Spinal cord (tissue), 10 donors: ENCODE measurements around the gene ZBTB46. TPM values are rescaled to one million over a fixed set of nuclear protein-coding genes. Genes with fewer than 3 reads are reported as not detected.

Source experiments
- DNase-seq, 6 donors: peaks; one replicate each; pipeline versions ENCODE4 v3.0.0 to v3.0.0-alpha.2; 2013 to 2015; ENCODE audit warnings: low spot score in 6 of 6, low read depth in 4 of 6
- H3K27ac ChIP-seq: one replicate; pipeline ENCODE4 v1.5.1; 2013; ENCODE audit warnings: low read depth, low read length, control low read depth
- H3K27me3 ChIP-seq: one replicate; pipeline ENCODE4 v1.6.1; 2013; ENCODE audit warnings: low read length; ENCODE audit not compliant: control insufficient read depth, insufficient read depth
- H3K36me3 ChIP-seq: one replicate; pipeline ENCODE4 v1.6.1; 2013; ENCODE audit warnings: low read length; ENCODE audit not compliant: control insufficient read depth, insufficient read depth
- H3K4me1 ChIP-seq: one replicate; pipeline ENCODE4 v1.6.1; 2013; ENCODE audit warnings: low read length; ENCODE audit not compliant: control insufficient read depth, insufficient read depth
- H3K4me3 ChIP-seq: one replicate; pipeline ENCODE4 v1.5.1; 2013; ENCODE audit warnings: low read depth, low read length, control low read depth
- H3K9me3 ChIP-seq: one replicate; pipeline ENCODE4 v1.6.1; 2013; ENCODE audit warnings: low read length; ENCODE audit not compliant: control insufficient read depth, insufficient read depth
- WGBS: methylation state at CpG from one replicate; pipeline ENCODE4 v1.1.5; 2013; ENCODE audit warnings: missing lambda C conversion rate; ENCODE audit not compliant: insufficient coverage; 5-methylcytosine and 5-hydroxymethylcytosine counted together
- polyA plus RNA-seq, 2 donors: library from polyadenylated mRNA; unstranded; fragments of 120-200 nt; gene quantifications; one replicate each; pipeline ENCODE4 v1.2.1, GENCODE V29; 2013; ENCODE audit not compliant: insufficient read length in 2 of 2
- total RNA-seq, 2 donors: library from RNA; depleted of rRNA in 1 of 2; stranded (reverse); fragments of 120-200 nt in 1 of 2; fragments of >200 nt in 1 of 2; gene quantifications; one replicate each; pipeline versions ENCODE4 v1.2.3 to v1.2.4, GENCODE V29; 2013 to 2014
- donor health status: healthy.

Gene ZBTB46
- total and polyA plus RNA-seq, 4 donors = 8.3 to 13.4 (median 11.3) TPM

GRCh38 chr20:63821811-63822210 is 9.3 kb downstream of the ZBTB46 start:
- no peak overlapping the region for H3K27ac ChIP-seq
- 84% methylated on average over 8 of the region's 8 CpGs for WGBS

GRCh38 chr20:63819224-63819921 is 11.7 kb downstream of the ZBTB46 start:
- H3K4me1 ChIP-seq = peaks cover 16% of the 10 kb centered on the region
- H3K9me3 ChIP-seq = no peaks in the 10 kb centered on the region
- no peak for DNase-seq
- 56% methylated on average over 24 of the region's 24 CpGs for WGBS
- H3K36me3 ChIP-seq = peaks cover 12% of the 10 kb centered on the region
- H3K4me3 ChIP-seq = no peak overlapping the region
- H3K27ac ChIP-seq = no peak overlapping the region
- no peaks in the 10 kb centered on the region for H3K27me3 ChIP-seq

More at GRCh38 chr20:63821811-63822210, 9.3 kb downstream of the ZBTB46 start:
- Histone ChIP-seq H3K27me3 (no peaks in the 10 kb centered on the region), H3K36me3 (peaks cover 6% of the 10 kb centered on the region), H3K9me3 (no peaks in the 10 kb centered on the region), H3K4me1 (peaks cover 6% of the 10 kb centered on the region), H3K4me3 (no peak overlapping the region)
- peak in 1 of 6 donors; percentile 0 for DNase-seq

- Histone ChIP-seq H3K36me3 (peaks cover 14% of the 10 kb centered on the region), H3K9me3 (no peaks in the 10 kb centered on the region), H3K27ac (no peak overlapping the region), H3K27me3 (no peaks in the 10 kb centered on the region), H3K4me1 (peaks cover 11% of the 10 kb centered on the region), H3K4me3 (no peak overlapping the region)
- 94% methylated on average over 8 of the region's 14 CpGs for WGBS
- DNase-seq = peak in 1 of 6 donors; percentile 2
Measured at GRCh38 chr20:63815615-63816253, 15.3 kb downstream of the ZBTB46 start.

DNA sequence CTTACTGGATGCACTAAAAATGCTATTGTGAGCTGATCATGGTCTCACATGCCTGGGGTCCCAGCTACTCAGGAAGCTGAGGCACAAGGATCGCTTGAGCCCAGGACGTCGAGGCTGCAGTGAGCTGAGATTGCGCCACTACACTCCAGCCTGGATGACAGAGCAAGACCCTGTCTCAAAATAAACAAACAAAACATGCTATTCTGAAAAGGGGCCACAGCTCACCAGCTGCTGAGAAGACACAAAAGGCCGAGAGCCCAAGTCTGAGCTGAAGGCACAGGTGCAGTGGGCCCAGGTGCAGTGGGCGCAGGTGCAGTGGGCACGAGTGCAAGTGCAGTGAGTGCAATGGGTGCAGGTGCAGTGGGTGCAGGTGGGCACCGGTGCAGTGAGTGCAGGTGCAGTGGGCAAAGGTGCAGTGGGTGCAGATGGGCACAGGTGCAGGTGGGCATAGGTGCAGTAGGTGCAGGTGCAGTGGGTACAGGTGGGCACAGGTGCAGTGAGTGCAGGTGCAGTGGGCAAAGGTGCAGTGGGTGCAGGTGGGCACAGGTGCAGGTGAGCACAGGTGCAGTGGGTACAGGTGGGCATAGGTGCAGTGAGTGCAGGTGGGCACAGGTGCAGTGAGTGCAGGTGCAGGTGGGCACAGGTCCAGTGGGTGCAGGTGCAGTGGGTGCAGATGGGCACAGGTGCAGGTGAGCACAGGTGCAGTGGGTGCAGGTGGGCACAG is 16.0 kb downstream of the ZBTB46 start:
- H3K4me1 ChIP-seq = peaks cover 11% of the 10 kb centered on the region
- H3K36me3 ChIP-seq = peaks cover 14% of the 10 kb centered on the region
- DNase-seq = peak in 1 of 6 donors; percentile 0
- no peaks in the 10 kb centered on the region for H3K9me3 ChIP-seq
- 78% methylated on average over 8 of the region's 8 CpGs for WGBS
- H3K27ac ChIP-seq = no peak overlapping the region
- H3K27me3 ChIP-seq = no peaks in the 10 kb centered on the region
- no peak overlapping the region for H3K4me3 ChIP-seq

- no peak overlapping the region for H3K27ac ChIP-seq
- no peaks in the 10 kb centered on the region for H3K9me3 ChIP-seq
- no peak overlapping the region for H3K4me3 ChIP-seq
- H3K36me3 ChIP-seq = peaks cover 27% of the 10 kb centered on the region
- no peaks in the 10 kb centered on the region for H3K27me3 ChIP-seq
- DNase-seq = no peak
- peaks cover 11% of the 10 kb centered on the region for H3K4me1 ChIP-seq
- WGBS = 78% methylated on average over 8 of the region's 8 CpGs
Measured at GRCh38 chr20:63811491-63811875, 19.6 kb downstream of the ZBTB46 start.

GRCh38 chr20:63810730-63811490 is 20.2 kb downstream of the ZBTB46 start:
- no peaks in the 10 kb centered on the region for H3K9me3 ChIP-seq
- WGBS = 78% methylated on average over 19 of the region's 25 CpGs
- H3K27ac ChIP-seq = no peak overlapping the region
- H3K36me3 ChIP-seq = peaks cover 26% of the 10 kb centered on the region
- H3K27me3 ChIP-seq = no peaks in the 10 kb centered on the region
- DNase-seq = peak in 1 of 6 donors; percentile 0
- no peak overlapping the region for H3K4me3 ChIP-seq
- H3K4me1 ChIP-seq = peaks cover 11% of the 10 kb centered on the region

- Histone ChIP-seq H3K4me3 (no peak overlapping the region), H3K9me3 (no peaks in the 10 kb centered on the region), H3K36me3 (peaks cover 20% of the 10 kb centered on the region), H3K27ac (no peak overlapping the region), H3K4me1 (peaks cover 3% of the 10 kb centered on the region), H3K27me3 (no peaks in the 10 kb centered on the region)
- 97% methylated on average over 4 of the region's 9 CpGs for WGBS
- no peak for DNase-seq
Measured at GRCh38 chr20:63809856-63810255, 21.2 kb downstream of the ZBTB46 start.

DNA sequence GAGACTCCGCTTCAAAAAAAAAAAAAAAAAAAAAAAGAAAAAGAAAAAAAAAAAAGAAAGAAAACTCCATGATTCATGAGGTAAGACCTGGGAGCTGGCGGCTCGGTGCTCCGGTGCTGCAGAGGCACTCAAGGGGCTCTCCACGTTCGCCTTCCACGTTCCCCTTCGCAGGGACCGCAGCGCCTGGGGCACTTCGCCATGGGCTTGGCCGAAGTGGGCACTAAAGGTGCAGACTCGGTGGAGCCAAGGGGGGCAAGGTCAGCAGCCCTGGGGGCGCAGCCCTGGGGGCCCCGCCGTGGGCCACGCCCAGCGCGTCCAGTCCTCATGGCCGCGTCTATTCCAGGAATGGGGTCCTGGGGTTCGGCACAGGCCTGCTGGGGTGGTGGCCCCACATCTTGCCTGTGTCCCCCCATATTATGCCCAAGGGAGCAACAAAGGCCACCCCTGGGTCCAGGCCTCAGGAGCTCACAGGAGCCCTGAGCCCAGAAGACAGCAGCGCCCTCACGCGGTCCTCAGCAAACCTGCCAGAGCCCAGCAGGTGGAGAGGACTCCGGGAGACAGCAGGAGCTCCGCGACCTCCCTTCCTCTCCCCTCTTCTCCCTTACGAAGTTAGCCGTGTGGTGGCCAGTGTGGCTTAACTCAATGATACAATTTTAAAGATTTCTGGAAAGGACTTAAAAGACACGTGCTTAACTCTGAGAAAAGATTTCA is 21.9 kb downstream of the ZBTB46 start:
- H3K27me3 ChIP-seq = no peaks in the 10 kb centered on the region
- no peak overlapping the region for H3K4me3 ChIP-seq
- 92% methylated on average over 24 of the region's 31 CpGs for WGBS
- H3K36me3 ChIP-seq = peaks cover 21% of the 10 kb centered on the region
- H3K9me3 ChIP-seq = no peaks in the 10 kb centered on the region
- no peak overlapping the region for H3K27ac ChIP-seq
- H3K4me1 ChIP-seq = no peaks in the 10 kb centered on the region
- no peak for DNase-seq
